Fibroblast of villous mesenchyme (primary cell): ENCODE data around the gene IDH1. TPM values are rescaled to one million over a fixed set of nuclear protein-coding genes. Genes with fewer than 3 reads are reported as not detected.

Experiments
- DNase-seq: peaks from one replicate; pipeline ENCODE4 v3.0.0-alpha.2; 2010; ENCODE audit warnings: low read depth
- H3K4me3 ChIP-seq: 2 replicates; pipeline ENCODE4 v1.5.1; 2011; ENCODE audit warnings: low read depth, mild to moderate bottlenecking, low read length
- total RNA-seq: library from RNA; depleted of rRNA; stranded (reverse); fragments of >200 nt; gene quantifications from 2 replicates; pipeline ENCODE4 v1.2.3, GENCODE V29; 2012
- TF ChIP-seq, protein P1 (sequence below): IDR thresholded peaks from 2 replicates; pipeline ENCODE4 v1.5.1; 2012; ENCODE audit warnings: low read depth, mild to moderate bottlenecking, low read length; ENCODE audit not compliant: insufficient read depth

IDH1 gene
- total RNA-seq, 1 donor: 215 TPM

DNA sequence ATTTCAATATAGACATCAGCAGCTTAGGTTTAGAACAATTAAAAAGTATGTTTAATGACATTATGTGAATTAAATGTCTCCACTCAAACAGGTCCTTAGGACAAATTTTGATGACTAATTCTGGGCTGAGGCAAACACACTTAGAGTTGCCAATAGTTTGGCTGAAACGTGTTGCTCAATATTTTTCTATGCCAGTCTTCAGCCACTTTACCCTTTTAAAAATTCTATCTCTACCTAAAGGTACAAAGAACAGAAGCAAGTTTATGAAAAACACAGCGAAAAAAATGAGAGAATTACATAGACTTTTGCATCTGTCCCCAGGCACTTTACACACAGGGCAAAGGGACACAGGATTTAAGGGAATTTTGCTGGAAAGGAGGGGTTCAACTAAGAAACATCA lies 4.5 kb downstream of the IDH1 start:
- no peak overlapping the region for H3K4me3 ChIP-seq
- DNase-seq: peak; percentile 43
- TF ChIP-seq, protein P1, sequence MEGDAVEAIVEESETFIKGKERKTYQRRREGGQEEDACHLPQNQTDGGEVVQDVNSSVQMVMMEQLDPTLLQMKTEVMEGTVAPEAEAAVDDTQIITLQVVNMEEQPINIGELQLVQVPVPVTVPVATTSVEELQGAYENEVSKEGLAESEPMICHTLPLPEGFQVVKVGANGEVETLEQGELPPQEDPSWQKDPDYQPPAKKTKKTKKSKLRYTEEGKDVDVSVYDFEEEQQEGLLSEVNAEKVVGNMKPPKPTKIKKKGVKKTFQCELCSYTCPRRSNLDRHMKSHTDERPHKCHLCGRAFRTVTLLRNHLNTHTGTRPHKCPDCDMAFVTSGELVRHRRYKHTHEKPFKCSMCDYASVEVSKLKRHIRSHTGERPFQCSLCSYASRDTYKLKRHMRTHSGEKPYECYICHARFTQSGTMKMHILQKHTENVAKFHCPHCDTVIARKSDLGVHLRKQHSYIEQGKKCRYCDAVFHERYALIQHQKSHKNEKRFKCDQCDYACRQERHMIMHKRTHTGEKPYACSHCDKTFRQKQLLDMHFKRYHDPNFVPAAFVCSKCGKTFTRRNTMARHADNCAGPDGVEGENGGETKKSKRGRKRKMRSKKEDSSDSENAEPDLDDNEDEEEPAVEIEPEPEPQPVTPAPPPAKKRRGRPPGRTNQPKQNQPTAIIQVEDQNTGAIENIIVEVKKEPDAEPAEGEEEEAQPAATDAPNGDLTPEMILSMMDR: no peak

DNA sequence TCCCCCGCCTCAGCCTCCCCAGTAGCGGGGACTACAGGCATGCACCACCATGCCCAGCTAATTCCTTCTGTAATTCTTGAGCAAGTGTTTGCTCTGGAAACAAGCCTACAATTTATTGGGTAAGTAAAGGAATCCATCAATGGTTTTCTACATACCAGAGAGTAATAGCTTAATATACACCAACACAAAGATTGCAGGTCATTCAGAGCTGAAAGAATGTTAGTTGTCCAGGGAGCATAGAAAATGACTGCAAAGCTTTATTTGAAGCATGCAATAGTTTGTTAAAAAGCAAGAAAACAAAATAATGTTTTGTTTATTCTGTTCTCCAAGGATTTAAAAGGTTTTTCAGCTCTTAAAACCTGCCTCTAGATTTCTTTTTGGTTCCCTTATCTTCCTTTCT lies 5.6 kb downstream of the IDH1 start:
- no peak overlapping the region for H3K4me3 ChIP-seq
- TF ChIP-seq, protein P1: no peak
- peak; percentile 55 for DNase-seq

DNA sequence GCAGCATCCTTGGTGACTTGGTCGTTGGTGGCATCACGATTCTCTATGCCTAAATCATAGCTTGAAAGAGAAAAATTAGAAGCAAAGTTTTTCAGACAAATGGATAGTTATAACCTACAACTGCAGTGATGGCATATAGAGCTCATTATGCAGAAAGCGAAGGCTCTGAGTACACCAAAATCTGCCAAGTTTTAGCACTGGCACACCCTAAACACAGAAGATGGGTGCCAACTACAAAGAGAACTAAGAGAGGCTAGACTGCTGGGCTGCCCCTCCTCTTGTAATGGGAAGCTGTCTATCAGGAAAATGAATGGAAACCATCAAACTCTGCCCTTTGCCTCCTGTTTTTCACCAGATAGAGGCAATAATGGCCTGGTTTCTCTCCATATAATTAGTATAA lies 6.3 kb downstream of the IDH1 start:
- no peak for DNase-seq
- TF ChIP-seq, protein P1: no peak
- H3K4me3 ChIP-seq: no peak overlapping the region

DNA sequence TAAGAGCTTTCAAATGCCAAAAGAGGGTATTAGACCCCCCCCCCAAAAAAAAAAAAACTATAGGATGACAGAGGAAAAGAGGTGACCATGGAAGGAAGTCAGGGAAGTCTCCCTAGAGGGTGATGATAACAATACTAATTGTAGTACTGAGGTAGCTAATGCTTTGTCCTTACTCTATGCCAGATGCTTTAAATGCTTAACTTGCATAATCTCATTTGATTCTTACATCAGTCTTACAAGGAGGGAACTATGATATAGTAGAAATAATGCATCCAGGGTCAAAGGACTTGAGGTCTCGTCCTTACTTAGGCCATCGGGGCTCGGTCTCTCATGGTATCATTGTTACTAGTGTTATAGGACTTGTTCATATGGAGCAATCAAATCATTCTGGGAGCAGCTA lies 9.1 kb downstream of the IDH1 start:
- TF ChIP-seq, protein P1: no peak
- no peak for DNase-seq
- no peak overlapping the region for H3K4me3 ChIP-seq

DNA sequence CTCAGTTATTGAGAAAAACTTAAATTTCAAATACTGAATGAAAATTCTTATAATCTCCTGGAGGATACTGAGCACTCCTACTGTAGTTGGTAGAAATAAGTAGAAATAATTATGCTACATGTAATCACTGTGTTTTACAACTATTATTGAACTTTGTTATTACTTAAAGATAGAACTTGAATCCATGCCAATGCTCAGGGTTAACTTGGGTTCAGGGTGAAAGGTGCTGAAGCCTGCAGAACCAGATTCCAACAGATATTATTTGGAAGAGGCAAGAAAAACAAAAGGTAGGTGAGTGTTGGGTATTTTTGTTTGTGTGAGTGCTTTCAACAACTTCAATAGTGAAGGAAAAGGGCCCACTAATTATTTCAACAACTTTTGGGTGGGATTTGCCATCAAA lies 10.4 kb downstream of the IDH1 start:
- no peak overlapping the region for H3K4me3 ChIP-seq
- TF ChIP-seq, protein P1: no peak
- DNase-seq: no peak

DNA sequence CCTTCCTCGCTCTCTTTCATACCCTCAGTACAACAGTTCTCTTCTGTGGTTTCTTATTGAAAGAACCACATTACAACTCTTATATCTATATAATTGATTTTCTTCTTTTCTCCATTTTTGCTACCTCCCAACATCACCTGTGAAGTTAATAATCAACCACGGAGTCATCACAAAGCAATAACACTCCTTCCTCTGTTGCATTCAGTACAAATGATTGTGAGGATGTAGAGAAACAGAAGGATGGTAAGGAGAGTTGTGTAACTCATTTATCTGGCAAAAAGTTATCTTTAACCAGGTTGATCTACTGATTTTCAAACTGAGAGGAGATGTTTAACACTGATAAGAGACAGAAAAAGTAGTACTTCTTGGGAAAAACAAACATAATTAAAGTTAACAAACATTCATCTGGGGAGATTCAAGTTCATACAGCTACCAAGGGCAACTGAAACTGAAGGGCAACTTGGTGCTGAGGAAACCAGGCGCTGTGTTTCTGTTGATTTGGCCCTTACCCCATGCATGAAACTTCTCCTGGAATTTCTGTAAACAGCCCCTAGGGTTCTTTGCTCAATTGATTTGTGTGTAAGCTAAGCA lies 14.2 kb downstream of the IDH1 start:
- DNase-seq: no peak
- TF ChIP-seq, protein P1: no peak
- H3K4me3 ChIP-seq: no peak overlapping the region

DNA sequence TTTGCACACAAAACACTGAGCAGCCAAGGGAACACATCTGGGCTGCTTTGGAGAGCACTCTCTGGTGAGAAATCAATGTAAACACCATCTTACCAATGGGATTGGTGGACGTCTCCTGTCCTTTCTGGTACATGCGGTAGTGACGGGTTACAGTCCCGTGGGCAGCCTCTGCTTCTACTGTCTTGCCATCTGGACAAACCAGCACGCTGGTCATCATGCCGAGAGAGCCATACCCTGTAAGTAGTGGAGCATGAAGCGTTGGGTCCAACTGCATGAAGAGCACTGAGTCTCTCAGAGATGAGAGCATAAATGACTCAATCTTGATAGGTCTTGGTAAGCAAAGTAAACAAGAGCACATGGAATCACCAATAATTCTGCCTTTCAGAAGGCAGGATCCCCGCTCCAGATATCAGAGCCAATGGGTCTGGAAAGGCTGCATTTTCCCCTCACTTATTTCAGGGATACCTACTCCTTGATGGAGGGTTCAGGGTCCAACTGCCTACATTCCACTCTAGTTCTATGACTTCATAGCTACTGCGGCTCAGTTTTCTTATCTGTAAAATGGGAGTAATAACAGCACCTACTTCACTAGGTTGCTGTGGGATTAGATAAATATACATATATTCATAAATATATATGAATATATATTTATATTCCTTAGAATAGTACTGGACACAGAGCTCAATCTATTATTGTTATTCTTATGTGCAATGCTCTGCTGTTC lies 14.9 kb downstream of the IDH1 start:
- TF ChIP-seq, protein P1: no peak
- no peak for DNase-seq

More for the DNA sequence above, 14.9 kb downstream of the IDH1 start:
- H3K4me3 ChIP-seq: no peak overlapping the region
